Measurements from ENCODE around the gene EFNA3.

- no peak for TF ChIP-seq CTCF (IDR thresholded peaks at IDR 0.05)
- TF ChIP-seq POLR2A (IDR thresholded peaks at IDR 0.05), result no peak
These were observed 46.1 kb downstream of the EFNA3 start for GRCh38 chr1:155124503-155125463.
